HG02759 (cell line): ENCODE measurements around the gene TKT.

Source experiments
- ATAC-seq: cut with Tn5 transposase; IDR thresholded peaks from one replicate; pipeline ENCODE4 v1.9.1; 2021; ENCODE audit warnings: mild to moderate bottlenecking, moderate library complexity; ENCODE audit not compliant: unreplicated experiment

Gene TKT

DNA sequence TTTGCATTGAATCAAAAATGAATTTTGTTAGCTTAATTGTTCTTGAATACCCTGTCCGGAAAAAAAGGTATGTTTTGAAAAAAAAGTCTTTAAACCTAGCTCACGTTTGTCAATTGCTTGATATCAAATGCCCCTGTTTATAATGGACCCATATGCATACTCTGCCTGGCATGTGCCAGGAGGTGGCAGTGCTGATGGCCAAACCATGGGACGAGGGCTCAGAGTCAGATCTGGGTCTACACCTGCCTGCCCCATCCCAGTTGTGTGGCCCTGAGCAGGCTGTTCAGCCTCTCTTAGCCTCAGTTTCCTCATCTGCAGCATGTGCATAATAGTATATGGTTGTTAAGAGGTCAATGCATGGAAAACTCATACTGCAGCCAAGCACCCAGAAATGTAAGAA, 56.0 kb downstream of the TKT start:
- ATAC-seq, result no peak

GRCh38 chr3:53198996-53199395, 56.8 kb downstream of the TKT start:
- no peak for ATAC-seq

DNA sequence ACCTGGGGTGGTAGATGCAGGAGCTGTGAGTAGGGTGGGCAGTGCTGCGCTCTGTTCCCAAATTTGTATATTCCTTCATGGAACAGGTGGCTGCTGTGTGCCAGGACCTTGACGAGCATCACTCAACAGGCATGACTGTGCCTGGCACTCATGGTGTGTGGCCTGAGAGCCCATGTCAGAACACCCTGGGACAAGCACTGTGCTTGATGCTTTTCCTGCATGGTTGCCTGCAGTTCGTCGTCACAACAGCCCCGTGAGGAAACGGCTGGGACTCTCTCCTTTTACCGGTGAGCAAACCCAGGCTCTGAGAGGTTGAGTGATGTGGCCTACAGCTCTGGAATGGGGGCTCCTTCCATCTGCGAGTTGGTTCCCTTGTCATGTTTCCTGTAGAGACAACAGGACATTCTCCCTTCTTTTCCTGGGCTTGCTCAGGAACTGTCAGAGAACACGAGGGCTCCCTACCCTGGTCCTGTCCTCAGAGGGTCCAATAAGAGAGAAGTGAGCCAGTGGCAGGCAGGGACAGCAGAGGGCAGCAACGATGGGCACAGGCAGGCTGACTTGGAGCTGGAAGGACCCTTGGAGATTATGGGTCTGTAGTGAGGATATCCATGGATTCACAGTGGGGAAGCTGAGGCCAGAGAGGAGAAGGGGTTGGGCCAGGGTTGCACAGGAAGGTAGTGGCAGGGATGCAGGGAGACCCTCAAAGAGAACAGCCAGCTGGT, 57.4 kb downstream of the TKT start:
- no peak for ATAC-seq

DNA sequence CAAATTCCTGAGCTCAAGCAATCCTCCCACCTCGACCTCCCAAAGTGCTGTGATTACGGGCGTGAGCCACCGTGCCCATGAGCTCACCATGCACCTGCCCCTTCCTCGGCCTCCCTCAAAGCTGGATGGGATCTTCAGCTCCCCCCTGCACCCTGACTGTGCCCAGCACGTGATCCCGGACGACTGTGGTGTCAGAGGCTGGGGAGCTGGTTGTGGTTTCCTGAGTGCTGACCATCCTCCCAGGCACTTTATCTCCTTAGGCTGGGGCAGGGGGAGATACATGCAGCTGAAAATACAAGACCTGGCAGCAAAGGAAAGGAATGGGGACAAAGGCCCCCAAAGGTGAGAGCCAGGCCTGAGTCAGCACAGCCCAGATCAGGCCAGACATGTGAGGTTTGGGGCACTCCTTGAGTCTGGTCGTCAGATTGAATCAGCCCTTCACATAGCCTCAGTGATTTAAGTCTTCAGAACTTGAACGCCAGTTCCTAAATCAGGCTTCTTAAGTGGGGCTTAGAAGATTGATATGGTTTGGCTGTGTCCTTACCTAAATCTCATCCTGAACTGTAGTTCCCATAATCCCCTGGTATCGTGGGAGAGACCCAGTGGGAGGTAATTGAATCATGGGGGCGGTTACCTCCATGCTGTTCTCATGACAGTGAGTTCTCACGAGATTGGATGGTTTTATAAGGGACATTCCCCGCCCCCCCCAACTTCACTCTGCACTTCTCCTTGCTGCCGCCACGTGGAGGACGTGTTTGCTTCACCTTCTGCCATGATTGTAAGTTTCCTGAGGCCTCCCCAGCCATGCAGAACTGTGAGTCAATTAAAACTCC, 59.0 kb downstream of the TKT start:
- no peak for ATAC-seq

- peak; percentile 50 for ATAC-seq
Observed at GRCh38 chr3:53195602-53196574, 59.9 kb downstream of the TKT start.

DNA sequence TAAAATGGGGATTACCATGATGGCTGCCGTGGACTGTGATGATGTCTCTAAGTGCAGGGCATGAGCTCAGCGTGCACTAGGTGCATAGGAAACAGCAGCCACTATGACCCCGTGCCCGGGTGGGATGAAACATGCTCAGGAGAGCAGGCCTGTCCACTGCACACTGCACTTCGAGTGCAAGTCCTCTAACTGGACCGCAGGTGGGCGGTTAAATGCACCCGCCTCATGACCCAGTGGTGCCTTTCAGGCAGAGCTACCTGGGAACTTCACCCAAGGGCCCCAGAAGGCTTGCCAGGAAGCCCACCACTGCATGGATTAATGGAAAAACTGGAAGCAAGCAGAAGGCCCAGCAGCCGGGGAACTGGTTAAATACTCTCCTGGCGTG, 60.8 kb downstream of the TKT start:
- ATAC-seq, result no peak

GRCh38 chr3:53194210-53195065, 61.4 kb downstream of the TKT start:
- ATAC-seq, result no peak

- ATAC-seq, result no peak
Observed at GRCh38 chr3:53193466-53194209, 62.2 kb downstream of the TKT start.

- ATAC-seq, result peak; percentile 48
Observed at GRCh38 chr3:53192608-53193007, 63.2 kb downstream of the TKT start.

GRCh38 chr3:53191836-53192480, 63.9 kb downstream of the TKT start:
- no peak for ATAC-seq

GRCh38 chr3:53190659-53191058, 65.2 kb downstream of the TKT start:
- ATAC-seq, result peak; percentile 36

GRCh38 chr3:53189276-53189675, 66.5 kb downstream of the TKT start:
- ATAC-seq, result no peak

DNA sequence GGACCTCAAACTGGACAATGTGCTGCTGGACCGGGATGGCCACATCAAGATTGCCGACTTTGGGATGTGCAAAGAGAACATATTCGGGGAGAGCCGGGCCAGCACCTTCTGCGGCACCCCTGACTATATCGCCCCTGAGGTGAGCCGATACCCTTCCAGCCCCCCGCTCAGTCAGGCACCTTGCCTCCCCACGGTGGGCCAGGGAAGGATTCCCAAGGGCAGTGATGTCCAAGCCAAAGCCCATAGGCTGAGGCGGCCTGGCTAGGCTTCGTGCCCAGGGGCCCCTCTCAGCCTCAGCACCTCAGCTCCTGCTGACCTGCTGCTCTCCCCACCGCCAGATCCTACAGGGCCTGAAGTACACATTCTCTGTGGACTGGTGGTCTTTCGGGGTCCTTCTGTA, 67.1 kb downstream of the TKT start:
- ATAC-seq, result no peak

GRCh38 chr3:53188136-53188685, 67.6 kb downstream of the TKT start:
- ATAC-seq, result no peak

DNA sequence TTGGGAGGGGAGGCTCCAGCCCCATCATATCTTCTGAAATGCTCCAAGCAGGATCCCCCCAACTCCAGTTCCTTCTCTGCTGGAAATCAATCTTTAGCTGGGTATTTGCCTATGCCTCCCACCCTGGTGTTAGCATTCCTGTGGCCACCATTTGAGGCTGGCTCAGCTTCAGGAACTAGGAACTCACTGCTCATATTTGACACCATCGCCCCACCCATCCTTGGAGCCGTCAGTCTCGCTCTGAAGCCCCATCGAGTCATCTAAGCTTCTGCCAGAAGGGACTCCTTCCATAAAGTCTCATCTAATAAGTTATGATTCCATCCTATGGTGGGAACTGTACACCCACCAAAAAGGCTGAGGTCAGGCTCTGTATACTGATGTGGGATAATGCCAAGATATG, 68.4 kb downstream of the TKT start:
- ATAC-seq, result no peak

DNA sequence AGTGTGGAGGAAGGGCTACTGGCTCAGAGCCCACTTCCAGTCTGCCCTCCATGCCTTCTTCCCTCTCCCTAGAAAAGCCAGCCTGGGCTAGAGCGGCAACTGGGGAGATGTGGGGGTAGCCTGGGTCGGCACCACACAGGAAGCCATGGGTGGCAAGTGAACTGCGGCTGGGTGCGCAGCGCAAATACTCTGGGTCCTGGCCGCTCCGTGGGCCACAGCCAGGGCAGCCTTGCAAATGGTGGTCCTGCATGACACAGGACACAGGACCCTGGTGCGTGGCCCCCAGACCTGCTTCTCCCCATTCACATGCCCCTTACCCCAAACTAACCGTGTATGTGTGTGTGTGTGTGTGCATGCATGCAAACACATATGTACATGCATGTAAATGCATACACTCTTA, 69.1 kb downstream of the TKT start:
- no peak for ATAC-seq

DNA sequence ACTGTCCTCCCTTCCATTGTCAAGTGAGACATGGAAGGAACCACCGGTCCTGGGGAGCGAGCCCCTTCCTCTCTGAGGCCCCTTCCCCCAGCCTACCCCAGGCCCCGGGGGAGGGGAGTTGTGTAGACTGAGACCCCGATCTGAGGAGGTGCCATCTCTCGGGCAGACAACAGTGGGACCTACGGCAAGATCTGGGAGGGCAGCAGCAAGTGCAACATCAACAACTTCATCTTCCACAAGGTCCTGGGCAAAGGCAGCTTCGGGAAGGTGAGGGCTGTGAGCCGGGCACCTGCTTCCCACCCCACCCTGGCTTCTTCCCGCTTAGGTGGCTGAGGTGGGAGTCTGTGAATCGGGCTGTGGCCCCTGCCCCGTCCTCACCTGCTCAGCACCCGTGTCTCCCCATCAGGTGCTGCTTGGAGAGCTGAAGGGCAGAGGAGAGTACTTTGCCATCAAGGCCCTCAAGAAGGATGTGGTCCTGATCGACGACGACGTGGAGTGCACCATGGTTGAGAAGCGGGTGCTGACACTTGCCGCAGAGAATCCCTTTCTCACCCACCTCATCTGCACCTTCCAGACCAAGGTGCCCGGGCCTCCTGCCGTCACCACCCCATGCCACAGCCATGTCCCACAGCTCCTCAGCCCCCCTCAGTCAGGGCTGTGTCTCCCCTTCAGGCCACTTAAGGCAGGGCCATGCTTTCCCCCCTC, 69.9 kb downstream of the TKT start:
- ATAC-seq, result no peak

DNA sequence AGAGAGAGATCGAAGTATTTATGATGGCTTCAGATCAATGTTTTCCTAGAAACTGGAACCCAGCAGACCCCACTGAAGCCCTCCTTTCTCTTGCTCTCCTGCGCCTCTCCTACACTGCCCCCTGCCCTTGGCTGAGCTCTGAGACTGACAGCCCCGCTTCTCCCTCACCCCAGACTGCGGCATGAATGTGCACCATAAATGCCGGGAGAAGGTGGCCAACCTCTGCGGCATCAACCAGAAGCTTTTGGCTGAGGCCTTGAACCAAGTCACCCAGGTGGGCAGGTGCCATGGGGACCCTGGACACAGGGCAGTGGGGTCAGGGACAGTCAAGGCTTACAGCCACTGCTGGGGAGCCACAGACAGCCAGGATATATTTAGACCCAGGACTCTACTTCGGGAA, 71.1 kb downstream of the TKT start:
- no peak for ATAC-seq
